ENCODE data around the gene PEX5L.

PEX5L gene

DNA sequence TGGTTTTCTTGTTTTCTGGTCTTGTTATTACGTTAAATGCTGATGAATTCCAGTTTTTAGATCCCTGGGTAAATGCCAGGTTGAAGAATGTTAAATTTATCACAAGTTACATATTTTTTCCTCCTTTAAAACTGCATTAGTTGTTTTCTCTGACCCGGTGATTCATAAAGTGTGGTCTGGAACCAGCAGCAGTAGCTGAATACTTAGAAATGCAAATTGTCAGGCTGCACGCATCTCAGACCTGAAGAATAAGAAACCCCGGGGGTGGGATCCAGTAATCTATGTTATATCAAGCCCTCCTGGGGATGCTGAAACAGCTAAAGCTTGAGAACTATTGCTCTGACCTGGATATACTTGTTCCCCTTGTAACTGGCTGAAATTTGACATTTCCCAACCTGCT lies 69.1 kb downstream of the PEX5L start:
- no peak for DNase-seq (ENCODE audit: low read depth)
- TF ChIP-seq MYC (IDR thresholded peaks at IDR 0.05; ENCODE audit: low read depth, low read length) (no peak), POLR2A (IDR thresholded peaks at IDR 0.05; ENCODE audit: extremely low read depth, insufficient read length) (no peak), CTCF (IDR thresholded peaks at IDR 0.05; ENCODE audit: low read depth, low read length) (no peak)
- TF ChIP-seq, protein P1, sequence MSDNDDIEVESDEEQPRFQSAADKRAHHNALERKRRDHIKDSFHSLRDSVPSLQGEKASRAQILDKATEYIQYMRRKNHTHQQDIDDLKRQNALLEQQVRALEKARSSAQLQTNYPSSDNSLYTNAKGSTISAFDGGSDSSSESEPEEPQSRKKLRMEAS (IDR thresholded peaks at IDR 0.05; ENCODE audit: low read depth, low read length), result no peak
- H3K4me3 ChIP-seq (ENCODE audit: low read depth, low read length), result no peak overlapping the region

DNA sequence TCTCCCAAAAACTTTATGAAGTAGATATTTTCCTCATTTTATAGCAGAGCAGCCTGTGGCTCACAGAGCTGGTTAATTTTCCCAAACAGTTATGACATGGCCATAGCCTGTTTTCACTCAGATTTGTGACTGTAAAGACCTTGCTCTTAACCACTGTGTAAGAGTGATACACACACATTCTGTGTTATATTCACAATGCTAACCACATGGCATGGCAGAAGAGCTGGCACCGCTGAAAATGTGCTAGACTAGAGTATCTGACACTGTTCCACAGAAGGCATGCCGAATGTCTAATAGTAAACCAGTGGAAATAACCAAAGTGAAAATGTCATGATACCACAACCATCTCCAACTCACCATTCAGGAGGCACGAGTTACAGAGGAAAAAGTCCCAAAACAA lies 71.8 kb downstream of the PEX5L start:
- H3K4me3 ChIP-seq (ENCODE audit: low read depth, low read length), result no peak overlapping the region
- TF ChIP-seq CTCF (IDR thresholded peaks at IDR 0.05; ENCODE audit: low read depth, low read length) (no peak), MYC (IDR thresholded peaks at IDR 0.05; ENCODE audit: low read depth, low read length) (no peak), POLR2A (IDR thresholded peaks at IDR 0.05; ENCODE audit: extremely low read depth, insufficient read length) (no peak)
- TF ChIP-seq, protein P1 (IDR thresholded peaks at IDR 0.05; ENCODE audit: low read depth, low read length), result no peak
- no peak for DNase-seq (ENCODE audit: low read depth)

- DNase-seq (ENCODE audit: low read depth), result no peak
- no peak overlapping the region for H3K4me3 ChIP-seq (ENCODE audit: low read depth, low read length)
- TF ChIP-seq POLR2A (IDR thresholded peaks at IDR 0.05; ENCODE audit: extremely low read depth, insufficient read length) (no peak), CTCF (IDR thresholded peaks at IDR 0.05; ENCODE audit: low read depth, low read length) (no peak), MYC (IDR thresholded peaks at IDR 0.05; ENCODE audit: low read depth, low read length) (no peak)
- TF ChIP-seq, protein P1 (IDR thresholded peaks at IDR 0.05; ENCODE audit: low read depth, low read length), result no peak
Measured at GRCh38 chr3:179962629-179963387, 73.9 kb downstream of the PEX5L start.

GRCh38 chr3:179961703-179962078 lies 75.0 kb downstream of the PEX5L start:
- DNase-seq (ENCODE audit: low read depth), result no peak
- TF ChIP-seq, protein P1 (IDR thresholded peaks at IDR 0.05; ENCODE audit: low read depth, low read length), result no peak
- H3K4me3 ChIP-seq (ENCODE audit: low read depth, low read length), result no peak overlapping the region

DNA sequence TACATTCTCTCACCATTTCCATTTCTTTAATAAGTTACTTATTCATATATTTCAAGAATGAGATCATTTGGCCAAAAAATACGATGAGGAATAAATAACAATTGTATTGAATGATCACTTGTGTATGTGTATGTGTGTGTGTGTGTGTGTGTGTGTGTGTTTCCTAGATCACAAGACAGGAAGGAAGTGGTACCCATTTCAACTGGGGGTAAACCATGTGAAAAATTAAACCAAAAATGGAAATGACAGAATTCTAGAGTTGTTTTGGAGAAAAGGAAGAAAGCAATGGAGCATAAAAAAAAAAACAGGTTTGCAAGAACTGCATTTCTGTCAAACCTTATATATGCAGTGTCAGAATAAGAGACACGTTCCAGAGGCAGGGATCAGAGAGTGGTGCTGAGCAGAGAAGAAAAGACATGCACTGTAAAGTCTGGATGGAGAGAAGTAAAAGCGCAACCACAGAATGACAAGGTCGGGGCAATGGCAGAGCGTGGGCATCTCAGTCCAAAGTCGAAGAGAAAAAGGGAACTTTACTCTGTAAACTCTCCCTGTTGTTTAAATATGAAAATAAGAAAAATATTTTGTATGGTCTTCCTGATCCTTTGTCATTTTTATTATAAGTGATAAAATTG lies 75.5 kb downstream of the PEX5L start:
- H3K4me3 ChIP-seq (ENCODE audit: low read depth, low read length), result no peak overlapping the region
- TF ChIP-seq, protein P1 (IDR thresholded peaks at IDR 0.05; ENCODE audit: low read depth, low read length), result no peak
- no peak for TF ChIP-seq POLR2A (IDR thresholded peaks at IDR 0.05; ENCODE audit: extremely low read depth, insufficient read length)
- no peak for TF ChIP-seq CTCF (IDR thresholded peaks at IDR 0.05; ENCODE audit: low read depth, low read length)
- TF ChIP-seq MYC (IDR thresholded peaks at IDR 0.05; ENCODE audit: low read depth, low read length), result no peak
- no peak for DNase-seq (ENCODE audit: low read depth)

GRCh38 chr3:179958759-179959158 lies 78.0 kb downstream of the PEX5L start:
- TF ChIP-seq MYC (IDR thresholded peaks at IDR 0.05; ENCODE audit: low read depth, low read length), result no peak
- no peak for TF ChIP-seq POLR2A (IDR thresholded peaks at IDR 0.05; ENCODE audit: extremely low read depth, insufficient read length)
- no peak for TF ChIP-seq CTCF (IDR thresholded peaks at IDR 0.05; ENCODE audit: low read depth, low read length)
- TF ChIP-seq, protein P1 (IDR thresholded peaks at IDR 0.05; ENCODE audit: low read depth, low read length), result no peak
- H3K4me3 ChIP-seq (ENCODE audit: low read depth, low read length), result no peak overlapping the region
- no peak for DNase-seq (ENCODE audit: low read depth)
